Lung (tissue), 12 donors: ENCODE data around the gene TPI1. TPM values are rescaled to one million over a fixed set of nuclear protein-coding genes. Genes with fewer than 3 reads are reported as not detected.

Experiments
- ATAC-seq: fragments of 200-7000 bp; cut with Tn5 transposase; one replicate; pipeline ENCODE4 v1.9.1; 2020; ENCODE audit warnings: moderate number of reproducible peaks; ENCODE audit not compliant: insufficient read depth, low FRiP score
- DNase-seq, 3 donors: peaks; one replicate each; pipeline ENCODE4 v3.0.0-alpha.2; 2013 to 2017
- H3K27ac ChIP-seq, 2 donors: one replicate each; pipeline ENCODE4 v1.5.1; 2013; ENCODE audit warnings: mild to moderate bottlenecking in 2 of 2, moderate library complexity in 2 of 2, control low read depth in 1 of 2, inconsistent platforms in 1 of 2, low read depth in 1 of 2, low read length in 1 of 2
- H3K27me3 ChIP-seq, 3 donors: one replicate each; pipeline ENCODE4 v1.5.1; 2013; ENCODE audit warnings: low read length in 2 of 3; ENCODE audit not compliant: control insufficient read depth in 3 of 3, insufficient read depth in 3 of 3
- H3K36me3 ChIP-seq, 4 donors: one replicate each; pipeline ENCODE4 v1.5.1; 2013; ENCODE audit warnings: low read length in 4 of 4, mild to moderate bottlenecking in 1 of 4, moderate library complexity in 1 of 4; ENCODE audit not compliant: control insufficient read depth in 4 of 4, insufficient read depth in 4 of 4
- H3K4me1 ChIP-seq, 5 donors: one replicate each; pipeline ENCODE4 v1.5.1; 2013; ENCODE audit warnings: low read length in 5 of 5, mild to moderate bottlenecking in 2 of 5, moderate library complexity in 1 of 5; ENCODE audit not compliant: control insufficient read depth in 5 of 5, insufficient read depth in 5 of 5
- H3K4me3 ChIP-seq: one replicate; pipeline ENCODE4 v1.5.1; 2013; ENCODE audit warnings: mild to moderate bottlenecking, control low read depth, moderate library complexity
- H3K9ac ChIP-seq, 2 donors: one replicate each; pipeline ENCODE4 v1.5.1; 2013; ENCODE audit warnings: low read length in 2 of 2, control low read depth in 1 of 2; ENCODE audit not compliant: insufficient read depth in 1 of 2
- H3K9me3 ChIP-seq, 4 donors: one replicate each; pipeline ENCODE4 v1.5.1; 2013; ENCODE audit warnings: low read length in 3 of 4, mild to moderate bottlenecking in 1 of 4, moderate library complexity in 1 of 4; ENCODE audit not compliant: control insufficient read depth in 4 of 4, insufficient read depth in 3 of 4
- CTCF ChIP-seq: IDR thresholded peaks from 2 replicates; pipeline ENCODE4 v1.5.1; 2012; ENCODE audit warnings: mild to moderate bottlenecking; ENCODE audit errors: control extremely low read depth, extremely low read depth
- WGBS, 2 donors: extraction: QIAGEN DNeasy Blood & Tissue Kit; methylation state at CpG; one replicate each; pipeline ENCODE4 v1.1.7; 2013; 5-methylcytosine and 5-hydroxymethylcytosine counted together
- polyA plus RNA-seq, 2 donors: library from polyadenylated mRNA; stranded (reverse); fragments of 200-250 nt; gene quantifications; one replicate each; pipeline ENCODE4 v1.2.1, GENCODE V29; 2013
- total RNA-seq, 2 donors: library from RNA; depleted of rRNA in 1 of 2; stranded (reverse); fragments of >200 nt in 1 of 2; gene quantifications; one replicate each; pipeline ENCODE4 v1.2.1, GENCODE V29; 2014 to 2021
- donor health status: control.
- donor health status: control.
- donor health status: Bipolar disorder and iron deficiency.
- donor health status: healthy.
- donor health status: DM: yes; HTN: yes; CAD: no.

Gene TPI1
- total and polyA plus RNA-seq, 4 donors, result 256 to 1,097 (median 435) TPM

GRCh38 chr12:6842075-6842474 is 25.3 kb upstream of the TPI1 start:
- peaks cover 0 to 32% (median 13%) of the 10 kb centered on the region in 4 donors for H3K36me3 ChIP-seq
- no peaks in the 10 kb centered on the region for H3K27me3 ChIP-seq
- no peak overlapping the region for H3K4me3 ChIP-seq
- no peaks in the 10 kb centered on the region for H3K9me3 ChIP-seq
- TF ChIP-seq CTCF, result no peak
- WGBS, 2 donors, result 85 to 94% methylated on average over 4 of the region's 4 CpGs
- ATAC-seq, result no peak
- no peak for DNase-seq
- H3K9ac ChIP-seq, result no peak overlapping the region
- H3K27ac ChIP-seq, result no peak overlapping the region
- H3K4me1 ChIP-seq, result no peaks in the 10 kb centered on the region

GRCh38 chr12:6843118-6843902 is 24.0 kb upstream of the TPI1 start:
- Histone ChIP-seq H3K9ac (no peak overlapping the region), H3K27ac (no peak overlapping the region), H3K4me1 (no peaks in the 10 kb centered on the region), H3K36me3 (peaks cover 1 to 35% (median 10%) of the 10 kb centered on the region in 4 donors), H3K9me3 (no peaks in the 10 kb centered on the region), H3K4me3 (no peak overlapping the region), H3K27me3 (no peaks in the 10 kb centered on the region)
- ATAC-seq, result no peak
- WGBS, 2 donors, result 74 to 78% methylated on average over 14 to 16 of the region's 16 CpGs
- peak in 1 of 3 donors; percentile 16 for DNase-seq
- TF ChIP-seq CTCF, result no peak

- 92 to 96% methylated on average over 17 of the region's 17 CpGs for WGBS, 2 donors
- Histone ChIP-seq H3K4me3 (no peak overlapping the region), H3K9me3 (no peaks in the 10 kb centered on the region), H3K4me1 (peaks cover 0 to 10% (median 0%) of the 10 kb centered on the region in 5 donors), H3K9ac (no peak overlapping the region), H3K27me3 (no peaks in the 10 kb centered on the region), H3K27ac (no peak overlapping the region), H3K36me3 (peaks cover 1 to 33% (median 9%) of the 10 kb centered on the region in 4 donors)
- DNase-seq (no peak), ATAC-seq (no peak)
- TF ChIP-seq CTCF, result no peak
Observed at GRCh38 chr12:6845395-6845794, 21.9 kb upstream of the TPI1 start.
